Breast epithelium (tissue), 4 donors: ENCODE measurements around the gene JAGN1. TPM values are rescaled to one million over a fixed set of nuclear protein-coding genes. Genes with fewer than 3 reads are reported as not detected.
A peak's percentile ranks its signal among the peaks of the same experiment; 100 is the strongest.

Experiments used
- DNase-seq, 2 donors: peaks; one replicate each; pipeline ENCODE4 v3.0.0-alpha.2; 2019; ENCODE audit warnings: low spot score in 2 of 2
- H3K27ac ChIP-seq, 2 donors: fragments of 200-600 bp; sonication (generic) in 1 of 2; one replicate each; pipeline ENCODE4 v1.5.1; 2016 to 2019; ENCODE audit warnings: mild to moderate bottlenecking in 1 of 2
- H3K27me3 ChIP-seq, 2 donors: fragments of 200-600 bp; sonication (generic) in 1 of 2; one replicate each; pipeline versions ENCODE4 v1.5.1 to v1.6.0; 2017 to 2019; ENCODE audit warnings: control low read depth in 1 of 2, mild to moderate bottlenecking in 1 of 2
- H3K36me3 ChIP-seq: fragments of 200-600 bp; one replicate; pipeline ENCODE4 v1.5.1; 2019
- H3K4me1 ChIP-seq, 2 donors: fragments of 200-600 bp; sonication (generic); one replicate each; pipeline ENCODE4 v1.5.1; 2016 to 2019; ENCODE audit warnings: control low read depth in 1 of 2
- H3K4me3 ChIP-seq, 3 donors: fragments of 200-600 bp; sonication (generic); 1 replicate in 2 of 3; 2 replicates in 1 of 3; pipeline ENCODE4 v1.5.1; 2016 to 2019; ENCODE audit warnings: mild to moderate bottlenecking in 3 of 3, moderate library complexity in 2 of 3
- H3K9me3 ChIP-seq, 2 donors: fragments of 200-600 bp; sonication (generic) in 1 of 2; one replicate each; pipeline ENCODE4 v1.5.1; 2016 to 2019; ENCODE audit warnings: control low read depth in 1 of 2
- CTCF ChIP-seq, 3 donors: fragments of 450-650 bp; IDR thresholded peaks; one replicate each; pipeline ENCODE4 v1.5.1; 2016 to 2017; ENCODE audit warnings: antibody characterized with exemption in 3 of 3, mild to moderate bottlenecking in 3 of 3, moderate library complexity in 3 of 3
- POLR2A ChIP-seq: fragments of 450-650 bp; IDR thresholded peaks from one replicate; pipeline ENCODE4 v1.6.1; 2016; ENCODE audit warnings: antibody characterized with exemption, mild to moderate bottlenecking, moderate library complexity
- POLR2AphosphoS5 ChIP-seq, 3 donors: sonication (generic); formaldehyde crosslinking; IDR thresholded peaks; one replicate each; pipeline ENCODE4 v1.6.1; 2017; ENCODE audit warnings: antibody characterized with exemption in 3 of 3
- intact Hi-C: fragments of 100-400 bp; cut with DNase I; formaldehyde crosslinking; loops from one replicate; pipeline ENCODE4 v1.15.1; 2023; ENCODE audit warnings: low total_unique reads
- total RNA-seq, 3 donors: library from RNA; depleted of rRNA; stranded (reverse); fragments of >200 nt; gene quantifications; one replicate each; pipeline ENCODE4 v1.1.0, GENCODE V29; 2016

JAGN1 gene
- total RNA-seq, 3 donors from 2014 or later: 34.1 to 73.1 (median 56.5) TPM

- peaks cover 0 to 9% of the 10 kb centered on the region in 2 donors for H3K4me1 ChIP-seq
- no peaks in the 10 kb centered on the region for H3K27me3 ChIP-seq
- H3K4me3 ChIP-seq: peak overlapping the region; percentile 20 to 63 (median 56)
- TF ChIP-seq POLR2A: no peak
- no peak for TF ChIP-seq CTCF (IDR thresholded peaks at IDR 0.05)
- TF ChIP-seq POLR2AphosphoS5 (IDR thresholded peaks at IDR 0.05): no peak
- intact Hi-C loops: no loop called here
- peak overlapping the region; percentile 82 to 84 for H3K27ac ChIP-seq
- H3K9me3 ChIP-seq: no peaks in the 10 kb centered on the region
- H3K36me3 ChIP-seq: no peaks in the 10 kb centered on the region
- DNase-seq: no peak
Measured at GRCh38 chr3:9903238-9903624, 12.8 kb downstream of the JAGN1 start.

GRCh38 chr3:9903904-9904303 lies 13.5 kb downstream of the JAGN1 start:
- peak overlapping the region in 2 of 3 donors; percentile 56 to 63 for H3K4me3 ChIP-seq
- DNase-seq: peak in 1 of 2 donors; percentile 71
- H3K9me3 ChIP-seq: no peaks in the 10 kb centered on the region
- H3K27ac ChIP-seq: peak overlapping the region; percentile 82 to 84
- TF ChIP-seq POLR2AphosphoS5 (IDR thresholded peaks at IDR 0.05) (no peak), POLR2A (no peak)
- no peaks in the 10 kb centered on the region for H3K36me3 ChIP-seq
- no peaks in the 10 kb centered on the region for H3K27me3 ChIP-seq
- intact Hi-C loops: no loop called here
- peaks cover 0 to 2% of the 10 kb centered on the region in 2 donors for H3K4me1 ChIP-seq

- Histone ChIP-seq H3K36me3 (no peaks in the 10 kb centered on the region), H3K27me3 (no peaks in the 10 kb centered on the region), H3K9me3 (no peaks in the 10 kb centered on the region), H3K4me3 (no peak overlapping the region), H3K4me1 (no peaks in the 10 kb centered on the region), H3K27ac (no peak overlapping the region)
- no peak for DNase-seq
- intact Hi-C loops: no loop called here
- TF ChIP-seq POLR2AphosphoS5 (IDR thresholded peaks at IDR 0.05): no peak
- no peak for TF ChIP-seq CTCF (IDR thresholded peaks at IDR 0.05)
- no peak for TF ChIP-seq POLR2A
Measured at GRCh38 chr3:9906480-9906879, 16.1 kb downstream of the JAGN1 start.

- Histone ChIP-seq H3K9me3 (no peaks in the 10 kb centered on the region), H3K4me3 (no peak overlapping the region), H3K27me3 (no peaks in the 10 kb centered on the region), H3K27ac (no peak overlapping the region), H3K36me3 (no peaks in the 10 kb centered on the region), H3K4me1 (no peaks in the 10 kb centered on the region)
- intact Hi-C loops: no loop called here
- no peak for TF ChIP-seq POLR2AphosphoS5 (IDR thresholded peaks at IDR 0.05)
- no peak for TF ChIP-seq CTCF (IDR thresholded peaks at IDR 0.05)
- no peak for TF ChIP-seq POLR2A
- no peak for DNase-seq
Measured at GRCh38 chr3:9908286-9908685, 17.9 kb downstream of the JAGN1 start.

- no peaks in the 10 kb centered on the region for H3K9me3 ChIP-seq
- H3K4me3 ChIP-seq: no peak overlapping the region
- intact Hi-C loops: no loop called here
- DNase-seq: no peak
- H3K4me1 ChIP-seq: peaks cover 3 to 8% of the 10 kb centered on the region in 2 donors
- no peaks in the 10 kb centered on the region for H3K36me3 ChIP-seq
- H3K27ac ChIP-seq: no peak overlapping the region
- TF ChIP-seq POLR2AphosphoS5 (IDR thresholded peaks at IDR 0.05) (no peak), CTCF (IDR thresholded peaks at IDR 0.05) (no peak), POLR2A (no peak)
- H3K27me3 ChIP-seq: no peaks in the 10 kb centered on the region
Measured at GRCh38 chr3:9909221-9910013, 19.0 kb downstream of the JAGN1 start.
